Right atrium auricular region (tissue), 2 donors: ENCODE measurements around the gene NEURL4. TPM values are rescaled to one million over a fixed set of nuclear protein-coding genes. Genes with fewer than 3 reads are reported as not detected.

Experiments used
- DNase-seq: peaks from one replicate; pipeline ENCODE4 v3.0.0-alpha.2; 2019; ENCODE audit warnings: low spot score
- H3K27ac ChIP-seq, 2 donors: fragments of 200-600 bp; sonication (generic); 1 replicate in 1 of 2; 2 replicates in 1 of 2; pipeline ENCODE4 v1.5.1; 2016 to 2019
- H3K27me3 ChIP-seq, 2 donors: fragments of 200-600 bp; sonication (generic); one replicate each; pipeline versions ENCODE4 v1.5.1 to v1.6.0; 2017 to 2019
- H3K36me3 ChIP-seq: fragments of 200-600 bp; sonication (generic); one replicate; pipeline ENCODE4 v1.5.1; 2016
- H3K4me1 ChIP-seq, 2 donors: fragments of 200-600 bp; sonication (generic); one replicate each; pipeline versions ENCODE4 v1.5.1 to v1.6.0; 2017 to 2019
- H3K4me3 ChIP-seq, 2 donors: fragments of 200-600 bp; sonication (generic); 1 replicate in 1 of 2; 2 replicates in 1 of 2; pipeline ENCODE4 v1.5.1; 2017 to 2019; ENCODE audit warnings: mild to moderate bottlenecking in 1 of 2, moderate library complexity in 1 of 2
- H3K9me3 ChIP-seq, 2 donors: fragments of 200-600 bp; sonication (generic); one replicate each; pipeline ENCODE4 v1.5.1; 2019
- CTCF ChIP-seq, 2 donors: fragments of 200-600 bp; sonication (generic); IDR thresholded peaks; one replicate each; pipeline ENCODE4 v1.5.1; 2019; ENCODE audit warnings: antibody characterized with exemption in 2 of 2
- total RNA-seq, 2 donors: library from RNA; depleted of rRNA; stranded (reverse); fragments of >200 nt; gene quantifications; one replicate each; pipeline ENCODE4 v1.1.0, GENCODE V29; 2016

NEURL4 gene
- total RNA-seq, 2 donors from 2014 or later, result 9.5 to 12.8 TPM

- H3K36me3 ChIP-seq, result peaks cover 68% of the 10 kb centered on the region
- TF ChIP-seq CTCF (IDR thresholded peaks at IDR 0.05), result no peak
- no peaks in the 10 kb centered on the region for H3K9me3 ChIP-seq
- peak overlapping the region; percentile 83 to 89 for H3K4me3 ChIP-seq
- peaks cover 0 to 29% of the 10 kb centered on the region in 2 donors for H3K4me1 ChIP-seq
- no peak for DNase-seq
- no peaks in the 10 kb centered on the region for H3K27me3 ChIP-seq
- H3K27ac ChIP-seq, result peak overlapping the region; percentile 92 to 93
Measured at GRCh38 chr17:7315570-7316235, 13.4 kb downstream of the NEURL4 start.

- Histone ChIP-seq H3K36me3 (peaks cover 68% of the 10 kb centered on the region), H3K27ac (peak within 1 kb of the TSS; percentile 92 to 93), H3K9me3 (no peaks in the 10 kb centered on the region), H3K4me1 (peaks cover 0 to 31% of the 10 kb centered on the region in 2 donors), H3K4me3 (peak within 1 kb of the TSS; percentile 83 to 89), H3K27me3 (no peaks in the 10 kb centered on the region)
- DNase-seq, result peak; percentile 93
- TF ChIP-seq CTCF (IDR thresholded peaks at IDR 0.05), result no peak
Measured at GRCh38 chr17:7314719-7315569, 14.2 kb downstream of the NEURL4 start, which contains the start of gene GPS2. TSS of gene GPS2 (minus strand) at chr17:7315360. CDS start at chr17:7315052, 308 bp downstream.

GRCh38 chr17:7313890-7314718, 15.0 kb downstream of the NEURL4 start:
- H3K36me3 ChIP-seq, result peaks cover 70% of the 10 kb centered on the region
- H3K27me3 ChIP-seq, result no peaks in the 10 kb centered on the region
- H3K4me1 ChIP-seq, result peaks cover 0 to 39% of the 10 kb centered on the region in 2 donors
- H3K9me3 ChIP-seq, result no peaks in the 10 kb centered on the region
- no peak for TF ChIP-seq CTCF (IDR thresholded peaks at IDR 0.05)
- H3K4me3 ChIP-seq, result peak overlapping the region; percentile 83 to 89
- no peak for DNase-seq
- peak overlapping the region; percentile 92 to 93 for H3K27ac ChIP-seq

GRCh38 chr17:7313088-7313889, 15.8 kb downstream of the NEURL4 start:
- H3K4me3 ChIP-seq, result no peak overlapping the region
- no peak for DNase-seq
- H3K4me1 ChIP-seq, result peaks cover 0 to 47% of the 10 kb centered on the region in 2 donors
- no peak for TF ChIP-seq CTCF (IDR thresholded peaks at IDR 0.05)
- H3K9me3 ChIP-seq, result no peaks in the 10 kb centered on the region
- H3K27ac ChIP-seq, result no peak overlapping the region
- H3K36me3 ChIP-seq, result peaks cover 62% of the 10 kb centered on the region
- no peaks in the 10 kb centered on the region for H3K27me3 ChIP-seq
